A549 (cell line): ENCODE measurements around the gene ROR1.

Experiments
- CEBPB ChIP-seq, 2 experiments: fragments of >200 bp in 1 of 2; sonication (Bioruptor Twin) in 1 of 2; formaldehyde crosslinking in 1 of 2; IDR thresholded peaks; 2 replicates each; pipeline ENCODE4 v1.6.1; 2012 to 2016
- CHD4 ChIP-seq: fragments of 200-600 bp; sonication (generic); IDR thresholded peaks from 2 replicates; pipeline ENCODE4 v1.6.1; 2016; ENCODE audit warnings: antibody characterized with exemption, mild to moderate bottlenecking, borderline replicate concordance
- CTCF ChIP-seq: fragments of >200 bp; sonication (Bioruptor Twin); formaldehyde crosslinking; IDR thresholded peaks from 3 replicates; pipeline ENCODE4 v1.5.1; 2016
- ELK1 ChIP-seq: fragments of 150-350 bp; IDR thresholded peaks from 2 replicates; pipeline ENCODE4 v1.6.1; 2014; ENCODE audit warnings: low read depth, mild to moderate bottlenecking, low read length
- FOXS1 ChIP-seq: fragments of 250-450 bp; sonication (Bioruptor Pico); IDR thresholded peaks from 2 replicates; pipeline ENCODE4 v1.5.0; 2020; ENCODE audit warnings: mild to moderate bottlenecking, moderate library complexity
- HDAC2 ChIP-seq: fragments of 200-600 bp; sonication (generic); IDR thresholded peaks from 2 replicates; pipeline ENCODE4 v1.6.1; 2016
- MYC ChIP-seq: IDR thresholded peaks from 2 replicates; pipeline ENCODE4 v1.6.1; 2012; ENCODE audit warnings: mild to moderate bottlenecking, inconsistent platforms, low read length, improper control_type of control experiment, borderline replicate concordance
- PBX3 ChIP-seq: IDR thresholded peaks from 2 replicates; pipeline ENCODE4 v1.6.1; 2012
- POLR2A ChIP-seq: IDR thresholded peaks from 2 replicates; pipeline ENCODE4 v1.6.1; 2012; ENCODE audit warnings: mild to moderate bottlenecking, low read length
- REST ChIP-seq: fragments of 200-600 bp; sonication (generic); IDR thresholded peaks from 2 replicates; pipeline ENCODE4 v1.6.1; 2016; ENCODE audit warnings: antibody characterized with exemption, mild to moderate bottlenecking, moderate library complexity
- SMC3 ChIP-seq: fragments of >200 bp; sonication (Bioruptor Twin); formaldehyde crosslinking; IDR thresholded peaks from 3 replicates; pipeline ENCODE4 v1.6.1; 2018; ENCODE audit warnings: inconsistent platforms
- ZFP36 ChIP-seq: fragments of 450-650 bp; IDR thresholded peaks from 2 replicates; pipeline ENCODE4 v1.6.1; 2014; ENCODE audit warnings: borderline replicate concordance; ENCODE audit not compliant: partially characterized antibody

GRCh38 chr1:64055310-64055709 lies 281.5 kb downstream of the ROR1 start:
- TF ChIP-seq CTCF (no peak), CHD4 (no peak), ELK1 (no peak), SMC3 (no peak), REST (no peak), HDAC2 (no peak), POLR2A (no peak), FOXS1 (CRISPR knock-in tag) (no peak), CEBPB (IDR thresholded peaks at IDR 0.05) (no peak), MYC (no peak), ZFP36 (no peak), PBX3 (no peak)
